GM21717 (cell line): ENCODE measurements around the gene MGMT.

ENCODE experiments used
- ATAC-seq: cut with Tn5 transposase; IDR thresholded peaks from one replicate; pipeline ENCODE4 v1.9.1; 2021; ENCODE audit warnings: mild to moderate bottlenecking, moderate library complexity; ENCODE audit not compliant: unreplicated experiment

The MGMT gene

GRCh38 chr10:129812398-129812797, 345.4 kb downstream of the MGMT start:
- no peak for ATAC-seq

GRCh38 chr10:129814681-129815646, 347.9 kb downstream of the MGMT start:
- no peak for ATAC-seq

- no peak for ATAC-seq
Measured at GRCh38 chr10:129815898-129816655, 349.0 kb downstream of the MGMT start.

GRCh38 chr10:129816656-129817045, 349.6 kb downstream of the MGMT start:
- no peak for ATAC-seq
